ENCODE data around the gene RCSD1. TPM values are rescaled to one million over a fixed set of nuclear protein-coding genes. Genes with fewer than 3 reads are reported as not detected.

RCSD1 gene
- polyA plus RNA-seq, 1 experiment, result not detected

DNA sequence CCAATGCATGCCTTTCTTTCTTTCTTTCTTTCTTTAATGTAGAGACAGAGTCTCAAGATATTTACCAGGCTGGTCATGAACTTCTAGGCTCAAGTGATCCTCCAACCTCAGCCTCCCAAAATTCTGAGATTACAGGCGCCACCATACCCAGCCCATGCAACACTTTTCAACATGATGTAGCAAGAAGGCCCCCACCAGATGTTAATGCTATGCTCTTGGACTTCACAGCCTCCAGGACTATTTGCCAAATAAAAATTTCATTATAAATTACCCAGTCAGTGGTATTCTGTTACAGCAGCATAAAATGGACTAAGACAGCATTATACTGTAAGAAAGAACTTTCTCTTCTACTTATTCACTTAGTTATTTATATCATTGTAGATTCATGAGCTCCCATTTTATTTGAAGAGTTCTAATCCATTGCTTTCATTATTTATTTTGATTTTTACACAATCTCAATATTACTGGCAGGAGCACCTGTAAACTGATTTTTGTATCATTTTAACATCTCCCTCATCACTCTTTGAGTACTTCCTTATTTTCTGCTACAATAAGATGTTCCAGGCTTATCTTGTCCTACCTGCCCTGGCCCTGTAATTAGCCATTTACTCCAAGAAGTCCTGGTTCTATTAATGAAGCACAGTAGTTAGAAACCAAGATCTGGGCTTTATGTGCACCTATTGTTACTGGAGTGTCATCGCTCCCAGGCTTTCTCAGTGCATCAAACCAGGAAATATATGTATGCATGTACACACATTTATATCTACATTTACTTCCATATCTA lies 4.8 kb upstream of the RCSD1 start:
- DNase-seq (ENCODE audit: low read depth, low spot score), result no peak
- TF ChIP-seq, protein P1, sequence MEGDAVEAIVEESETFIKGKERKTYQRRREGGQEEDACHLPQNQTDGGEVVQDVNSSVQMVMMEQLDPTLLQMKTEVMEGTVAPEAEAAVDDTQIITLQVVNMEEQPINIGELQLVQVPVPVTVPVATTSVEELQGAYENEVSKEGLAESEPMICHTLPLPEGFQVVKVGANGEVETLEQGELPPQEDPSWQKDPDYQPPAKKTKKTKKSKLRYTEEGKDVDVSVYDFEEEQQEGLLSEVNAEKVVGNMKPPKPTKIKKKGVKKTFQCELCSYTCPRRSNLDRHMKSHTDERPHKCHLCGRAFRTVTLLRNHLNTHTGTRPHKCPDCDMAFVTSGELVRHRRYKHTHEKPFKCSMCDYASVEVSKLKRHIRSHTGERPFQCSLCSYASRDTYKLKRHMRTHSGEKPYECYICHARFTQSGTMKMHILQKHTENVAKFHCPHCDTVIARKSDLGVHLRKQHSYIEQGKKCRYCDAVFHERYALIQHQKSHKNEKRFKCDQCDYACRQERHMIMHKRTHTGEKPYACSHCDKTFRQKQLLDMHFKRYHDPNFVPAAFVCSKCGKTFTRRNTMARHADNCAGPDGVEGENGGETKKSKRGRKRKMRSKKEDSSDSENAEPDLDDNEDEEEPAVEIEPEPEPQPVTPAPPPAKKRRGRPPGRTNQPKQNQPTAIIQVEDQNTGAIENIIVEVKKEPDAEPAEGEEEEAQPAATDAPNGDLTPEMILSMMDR (IDR thresholded peaks at IDR 0.05; ENCODE audit: low read depth, low read length), result no peak
- CTCF ChIA-PET, result interaction anchor here (0.7 to 1.5 kb wide), 2 partner anchors 63 to 743 kb away, joined by 3 read pairs; no protein-coding TSS in a partner anchor
- Histone ChIP-seq H3K27ac (ENCODE audit: low read depth, low read length) (no peak overlapping the region), H3K27me3 (ENCODE audit: control insufficient read depth, insufficient read depth, low read length) (peaks cover 16% of the 10 kb centered on the region), H3K9me3 (ENCODE audit: control insufficient read depth, insufficient read depth, low read length) (no peaks in the 10 kb centered on the region), H3K4me3 (ENCODE audit: low read depth, low read length) (no peak overlapping the region)
- POLR2A ChIA-PET, result no interaction called here

DNA sequence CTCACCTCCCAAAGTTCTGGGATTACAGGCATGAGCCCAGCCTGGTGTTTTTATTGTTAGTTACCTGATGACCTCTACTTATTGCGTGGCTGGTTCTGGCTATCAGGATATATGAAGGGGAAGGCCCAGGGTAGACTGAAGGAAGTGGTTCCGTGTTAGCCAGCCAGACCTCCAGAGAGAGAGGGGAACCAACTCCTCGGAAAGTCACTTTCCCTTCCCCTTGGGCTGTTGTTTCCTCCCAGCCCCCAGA lies 2.5 kb upstream of the RCSD1 start:
- Histone ChIP-seq H3K27ac (ENCODE audit: low read depth, low read length) (no peak overlapping the region), H3K4me3 (ENCODE audit: low read depth, low read length) (no peak overlapping the region), H3K27me3 (ENCODE audit: control insufficient read depth, insufficient read depth, low read length) (peaks cover 32% of the 10 kb centered on the region), H3K9me3 (ENCODE audit: control insufficient read depth, insufficient read depth, low read length) (no peaks in the 10 kb centered on the region)
- TF ChIP-seq, protein P1 (IDR thresholded peaks at IDR 0.05; ENCODE audit: low read depth, low read length), result no peak
- POLR2A ChIA-PET, result no interaction called here
- CTCF ChIA-PET, result interaction anchor here (0.7 kb wide), 1 partner anchor 226 kb away, joined by 3 read pairs; no protein-coding TSS in a partner anchor
- no peak for DNase-seq (ENCODE audit: low read depth, low spot score)

DNA sequence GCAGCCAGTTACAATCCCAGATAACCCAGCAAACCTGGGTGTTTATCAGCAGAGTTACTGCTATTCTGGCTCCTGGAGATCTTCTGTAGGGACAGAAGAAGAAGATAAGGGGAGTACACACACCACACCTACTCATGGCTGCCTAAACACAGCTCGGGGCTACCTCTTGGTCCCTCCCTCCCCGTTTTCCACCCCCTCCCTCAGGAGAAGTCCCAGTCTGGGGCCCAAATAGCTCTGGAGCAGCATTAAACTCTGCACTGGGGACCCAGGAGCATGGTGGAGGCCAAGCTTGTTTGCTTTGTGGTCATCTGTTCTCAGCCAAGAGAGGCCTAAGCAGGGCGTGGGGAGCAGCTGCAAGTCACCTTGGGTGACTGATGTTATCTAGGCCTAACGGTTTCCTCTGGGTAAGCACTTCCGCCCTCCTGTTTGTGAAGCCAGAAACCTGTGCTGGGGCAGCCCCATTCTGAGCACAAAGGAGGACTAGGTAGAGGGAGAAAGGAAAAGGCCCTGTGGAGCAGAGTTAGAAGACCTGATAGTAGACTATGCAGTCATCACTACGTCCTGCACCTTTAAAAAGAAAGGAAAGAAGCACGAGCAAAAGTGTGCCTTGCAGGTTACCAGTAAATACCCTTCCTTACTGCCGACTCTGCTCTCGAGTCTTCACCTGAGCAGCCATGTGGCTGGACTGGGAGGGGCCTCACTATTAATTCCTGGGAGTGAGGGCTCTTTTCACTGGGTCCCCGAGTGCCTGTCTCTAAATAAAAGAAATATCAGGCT lies 2.0 kb upstream of the RCSD1 start:
- TF ChIP-seq, protein P1 (IDR thresholded peaks at IDR 0.05; ENCODE audit: low read depth, low read length), result no peak
- Histone ChIP-seq H3K27me3 (ENCODE audit: control insufficient read depth, insufficient read depth, low read length) (peaks cover 36% of the 10 kb centered on the region), H3K27ac (ENCODE audit: low read depth, low read length) (no peak overlapping the region), H3K4me3 (ENCODE audit: low read depth, low read length) (no peak overlapping the region), H3K9me3 (ENCODE audit: control insufficient read depth, insufficient read depth, low read length) (no peaks in the 10 kb centered on the region)
- ChIA-PET POLR2A (no interaction called here), CTCF (interaction anchor here (0.7 kb wide), 1 partner anchor 226 kb away, joined by 3 read pairs; no protein-coding TSS in a partner anchor)
- DNase-seq (ENCODE audit: low read depth, low spot score), result no peak

DNA sequence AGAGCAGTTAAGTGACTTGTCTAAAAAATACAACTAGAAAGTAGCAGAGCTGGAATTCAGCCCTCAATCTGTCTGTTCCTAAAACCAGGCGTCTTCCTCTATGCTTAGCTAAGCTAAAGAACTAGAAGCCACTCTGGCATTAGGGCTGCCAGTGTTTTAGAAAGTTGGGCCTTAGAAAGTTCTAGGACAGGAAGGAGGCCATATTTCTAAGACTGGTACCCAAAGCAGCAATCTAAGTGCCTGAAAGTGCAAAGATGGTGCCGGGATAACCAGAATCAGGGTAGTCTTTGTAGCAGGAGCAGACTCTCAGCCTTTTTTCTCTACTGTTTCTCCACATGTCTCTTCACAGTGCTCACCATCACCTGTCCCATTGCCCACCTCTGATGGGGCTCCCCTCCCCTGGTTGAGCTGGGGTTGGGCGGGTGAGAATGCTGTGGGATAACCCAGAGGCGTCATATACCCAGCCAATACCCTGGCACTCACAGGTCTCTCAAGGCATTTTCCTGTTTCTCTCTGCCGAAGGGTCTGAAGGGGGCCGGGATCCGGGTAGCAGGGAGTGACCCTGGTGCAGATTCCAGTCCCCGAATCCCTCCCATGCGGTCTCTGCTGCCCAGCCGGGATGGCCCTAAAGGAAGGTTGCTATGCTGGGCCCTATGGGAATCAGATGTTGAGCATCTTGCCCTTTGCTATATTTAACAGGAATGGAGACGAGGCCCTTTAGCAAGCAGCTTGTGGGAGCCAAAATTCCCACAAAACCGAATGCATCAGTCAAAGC lies 1.1 kb upstream of the RCSD1 start:
- TF ChIP-seq, protein P1 (IDR thresholded peaks at IDR 0.05; ENCODE audit: low read depth, low read length), result no peak
- no peak overlapping the region for H3K4me3 ChIP-seq (ENCODE audit: low read depth, low read length)
- POLR2A ChIA-PET, result no interaction called here
- no peak overlapping the region for H3K27ac ChIP-seq (ENCODE audit: low read depth, low read length)
- CTCF ChIA-PET, result interaction anchor here (0.7 kb wide), 1 partner anchor 409 kb away, joined by 3 read pairs; no protein-coding TSS in a partner anchor
- H3K9me3 ChIP-seq (ENCODE audit: control insufficient read depth, insufficient read depth, low read length), result no peaks in the 10 kb centered on the region
- no peak for DNase-seq (ENCODE audit: low read depth, low spot score)
- H3K27me3 ChIP-seq (ENCODE audit: control insufficient read depth, insufficient read depth, low read length), result peaks cover 44% of the 10 kb centered on the region

Measured in AG04450 (cell line).